Activated effector memory CD4-positive, alpha-beta T cell treated with anti-CD3 and anti-CD28 coated beads, Interleukin-2, amount 50 U/mL, for 16 hours (primary cell): Measurements from ENCODE around the gene KIF13A.
"Not testable (repeated sequence)": the region's sequence is repeated elsewhere in the genome, so short reads cannot be mapped to it uniquely, and the experiment has no call there.

ENCODE experiments used
- DNase-seq: peaks from one replicate; pipeline ENCODE4 v3.0.0-alpha.2; 2020

The KIF13A gene

DNA sequence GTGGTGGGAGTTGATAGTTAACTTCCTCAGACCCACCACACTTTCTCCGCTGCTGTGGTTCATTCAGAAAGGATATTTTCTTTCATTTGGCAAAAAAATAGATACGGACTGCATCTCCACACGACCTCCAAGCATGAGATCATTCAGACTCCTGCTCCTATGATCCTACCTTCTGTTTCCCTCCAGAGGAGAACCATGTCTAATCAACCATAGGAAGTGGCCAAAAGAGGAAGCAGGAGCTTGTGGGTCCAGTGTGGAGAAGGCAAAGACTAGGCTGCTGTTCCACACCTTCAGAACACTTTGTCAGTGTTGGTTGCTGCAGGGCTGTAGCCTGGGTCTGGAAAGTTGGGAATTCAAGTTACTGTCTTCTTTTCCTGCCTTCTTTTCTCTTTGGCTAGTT, 10.6 kb upstream of the KIF13A start:
- DNase-seq = no peak

DNA sequence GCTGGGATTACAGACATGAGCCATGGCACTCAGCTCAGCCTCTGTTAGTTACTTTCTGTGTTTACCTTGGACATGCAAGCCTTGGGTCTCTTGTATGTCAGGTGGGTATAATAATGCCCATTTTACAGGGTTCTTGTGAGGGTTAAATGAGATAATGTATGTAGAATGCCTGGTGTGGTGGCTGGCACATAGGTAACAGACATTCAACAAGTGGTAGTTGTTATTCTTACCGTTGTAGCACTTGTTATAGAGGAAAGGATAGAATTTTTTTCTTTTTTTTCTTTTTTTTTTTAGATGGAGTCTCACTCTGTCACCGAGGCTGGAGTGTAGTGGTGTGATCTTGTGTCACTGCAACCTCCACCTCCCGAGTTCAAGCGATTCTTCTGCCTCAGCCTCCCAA, 8.0 kb upstream of the KIF13A start:
- DNase-seq = no peak

- no peak for DNase-seq
These were observed 6.6 kb upstream of the KIF13A start for GRCh38 chr6:17994019-17994418.

GRCh38 chr6:17988422-17988944, 1.0 kb upstream of the KIF13A start:
- no peak for DNase-seq

DNA sequence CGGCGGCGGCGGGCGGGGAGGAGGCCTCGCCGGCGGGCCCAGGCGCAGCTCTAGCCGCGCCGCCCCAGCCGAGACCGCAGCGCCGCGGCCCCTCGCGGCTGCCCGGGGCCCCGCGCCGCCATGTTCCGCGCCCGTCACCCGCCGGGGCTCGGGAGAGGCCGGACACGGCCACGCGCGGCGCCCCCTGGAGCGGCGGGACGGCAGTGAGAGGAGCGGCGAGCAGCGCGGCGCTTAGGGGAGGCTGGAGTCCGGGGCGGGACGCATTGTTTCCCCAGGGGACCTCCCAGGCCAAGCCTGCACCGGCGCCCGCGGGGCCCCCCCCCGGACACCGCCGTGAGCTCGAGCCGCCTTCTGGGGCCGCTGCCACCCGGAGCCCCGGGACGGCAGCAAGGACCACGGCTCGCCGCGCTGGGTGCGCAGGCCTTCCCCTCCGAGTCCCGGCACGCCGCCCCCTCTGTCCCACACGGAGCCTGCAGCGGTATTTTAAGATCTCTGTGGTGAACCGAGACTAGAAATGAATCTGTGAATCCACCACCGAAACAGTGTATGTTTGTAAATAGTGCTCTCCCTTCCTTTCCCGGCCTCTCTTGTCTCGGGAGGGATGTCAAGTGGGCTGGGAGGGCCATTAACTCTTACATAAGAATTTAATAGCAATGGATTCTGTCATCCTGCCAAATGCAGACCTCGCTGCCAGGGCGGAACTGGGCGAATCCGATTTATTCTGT, 424 bp upstream of the KIF13A start:
- DNase-seq = peak; percentile 69

- DNase-seq = no peak
These were observed 584 bp downstream of the KIF13A start for GRCh38 chr6:17986656-17987446.

- DNase-seq = no peak
These were observed 1.3 kb downstream of the KIF13A start for GRCh38 chr6:17985934-17986655.

DNA sequence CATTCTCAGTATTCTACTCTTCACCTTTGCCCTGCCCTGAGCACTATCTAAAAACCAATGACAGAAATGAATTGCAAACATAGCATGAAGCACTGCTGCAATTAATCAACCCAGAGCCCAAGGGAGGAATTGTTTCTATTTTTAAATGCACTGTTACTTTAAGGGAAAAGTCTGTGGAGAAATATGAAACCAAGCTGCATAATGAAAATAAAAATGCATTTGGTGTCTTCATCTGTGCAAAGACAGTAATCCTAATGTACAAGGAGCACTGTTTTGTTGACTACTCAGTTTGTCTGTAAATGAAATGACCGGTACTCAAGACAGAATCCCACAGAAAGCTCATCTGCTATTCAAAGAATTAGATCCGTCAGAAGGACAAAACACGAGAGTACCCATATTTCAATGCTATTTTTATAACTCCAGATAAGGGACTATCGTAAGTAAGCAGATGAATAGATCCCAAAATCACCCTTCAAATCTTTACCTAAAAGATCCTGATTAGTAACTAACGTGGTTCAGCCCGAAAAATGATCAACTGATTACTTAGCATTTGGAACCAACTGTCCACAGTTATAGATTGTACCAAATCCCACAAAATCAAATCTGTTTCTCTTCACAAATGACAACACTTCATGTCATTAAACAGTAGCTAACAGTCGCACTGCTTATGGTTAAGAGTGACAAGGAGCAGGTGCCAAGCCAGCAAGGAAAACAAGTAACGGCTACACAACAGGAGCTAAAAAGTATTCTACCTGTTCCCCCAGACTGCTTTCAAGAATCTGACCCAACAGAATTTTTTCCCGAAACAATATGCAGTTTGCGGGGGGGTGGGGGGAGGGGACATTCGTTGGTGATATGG, 2.4 kb downstream of the KIF13A start:
- no peak for DNase-seq

GRCh38 chr6:17984399-17984798, 3.0 kb downstream of the KIF13A start:
- DNase-seq = no peak

DNA sequence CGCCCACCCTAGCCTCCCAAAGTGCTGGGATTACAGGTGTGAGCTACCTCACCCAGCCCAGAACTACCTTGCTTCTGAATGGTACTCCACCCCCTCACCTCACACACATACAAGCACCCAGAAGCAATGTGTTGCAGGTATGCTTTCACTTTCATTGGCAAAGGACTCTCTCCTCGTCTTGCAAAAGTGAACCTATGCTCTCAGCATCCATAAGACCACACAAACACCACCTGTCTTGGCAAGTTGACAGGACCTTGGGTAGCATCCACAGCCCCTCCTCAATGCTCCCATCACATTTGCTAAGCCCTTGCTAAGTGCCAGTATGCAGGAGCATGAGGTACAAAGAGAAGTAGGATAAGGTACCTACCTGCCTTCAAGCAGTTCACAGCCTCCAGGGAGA, 3.7 kb downstream of the KIF13A start:
- no peak for DNase-seq

DNA sequence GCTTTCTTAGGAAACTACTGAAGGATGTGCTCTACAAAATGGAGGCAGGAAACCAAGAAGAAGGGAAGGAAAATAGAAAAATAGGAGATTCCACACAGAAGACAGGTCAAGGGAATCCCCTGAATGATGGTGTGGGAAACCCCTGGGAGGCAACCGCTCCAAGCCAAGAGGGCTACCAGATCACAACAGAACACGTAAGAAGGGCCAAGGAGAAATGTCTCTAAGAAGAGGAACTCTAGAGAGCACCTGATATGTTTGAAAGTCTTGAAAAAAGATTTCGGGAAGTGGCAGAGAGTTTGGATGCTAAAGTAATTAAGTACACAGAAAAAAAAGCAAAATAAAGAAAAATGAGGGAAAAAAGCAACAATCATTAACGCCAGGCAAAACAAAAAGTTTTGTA, 7.1 kb downstream of the KIF13A start:
- no peak for DNase-seq

DNA sequence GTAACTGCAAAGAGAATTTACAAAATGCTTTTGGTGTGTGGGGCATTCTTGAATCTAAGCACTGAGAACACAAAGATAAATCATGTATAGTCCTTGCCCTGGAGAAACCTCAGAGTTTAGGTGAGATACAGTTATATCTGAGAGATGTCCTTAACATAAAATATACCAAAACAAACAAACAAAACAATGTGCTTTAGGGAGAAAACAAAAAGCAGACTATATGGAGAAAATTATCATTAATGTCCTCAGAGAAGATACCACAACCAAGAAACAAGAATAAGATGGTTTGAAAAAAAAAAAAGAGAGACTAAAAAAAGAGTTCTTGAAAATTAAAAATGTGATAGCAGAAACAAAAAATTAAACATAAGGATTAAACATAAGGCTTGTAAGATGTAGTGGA, 8.0 kb downstream of the KIF13A start:
- DNase-seq = no peak

DNA sequence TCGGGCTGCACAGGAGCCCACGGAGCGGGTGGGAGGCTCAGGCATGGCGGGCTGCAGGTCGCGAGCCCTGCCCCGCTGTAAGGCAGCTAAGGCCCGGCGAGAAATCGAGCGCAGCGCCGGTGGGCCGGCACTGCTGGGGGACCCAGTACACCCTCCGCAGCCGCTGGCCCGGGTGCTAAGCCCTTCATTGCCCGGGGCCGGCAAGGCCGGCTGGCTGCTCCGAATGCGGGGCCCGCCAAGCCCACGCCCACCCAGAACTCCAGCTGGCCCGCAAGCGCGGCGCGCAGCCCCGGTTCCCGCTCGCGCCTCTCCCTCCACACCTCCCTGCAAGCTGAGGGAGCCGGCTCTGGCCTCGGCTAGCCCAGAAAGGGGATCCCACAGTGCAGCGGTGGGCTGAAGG, 11.2 kb downstream of the KIF13A start:
- DNase-seq = not testable (repeated sequence)

GRCh38 chr6:17974570-17975368, 12.7 kb downstream of the KIF13A start:
- no peak for DNase-seq

DNA sequence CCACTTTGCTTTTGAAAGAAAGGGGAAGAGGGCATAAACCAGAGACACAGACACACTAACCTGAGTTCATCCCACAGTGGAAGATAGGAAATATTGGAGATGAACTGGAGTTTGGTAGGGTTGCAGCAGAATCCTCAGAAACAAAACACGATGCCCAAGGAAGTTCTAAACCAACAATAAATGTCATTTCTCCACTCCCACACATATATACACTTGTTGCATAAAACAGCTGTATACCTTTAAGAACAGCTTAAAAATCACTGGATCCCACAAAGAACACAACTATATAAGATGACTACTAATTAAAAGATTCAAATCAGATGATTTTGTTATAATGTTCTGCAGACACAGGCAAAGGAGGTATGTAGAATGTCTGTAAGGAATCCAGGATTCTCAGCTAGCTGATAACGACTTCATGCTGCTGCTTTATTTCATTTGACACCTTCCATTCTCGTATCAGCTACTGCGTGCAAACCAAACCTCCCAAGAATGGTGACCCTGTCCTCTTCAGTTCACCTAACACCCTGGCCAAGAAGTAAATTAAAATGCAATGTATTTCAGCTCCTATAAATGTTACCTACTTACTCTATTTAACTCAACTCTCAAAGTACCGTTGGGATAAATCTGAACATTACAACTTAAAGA, 14.3 kb downstream of the KIF13A start:
- DNase-seq = no peak

DNA sequence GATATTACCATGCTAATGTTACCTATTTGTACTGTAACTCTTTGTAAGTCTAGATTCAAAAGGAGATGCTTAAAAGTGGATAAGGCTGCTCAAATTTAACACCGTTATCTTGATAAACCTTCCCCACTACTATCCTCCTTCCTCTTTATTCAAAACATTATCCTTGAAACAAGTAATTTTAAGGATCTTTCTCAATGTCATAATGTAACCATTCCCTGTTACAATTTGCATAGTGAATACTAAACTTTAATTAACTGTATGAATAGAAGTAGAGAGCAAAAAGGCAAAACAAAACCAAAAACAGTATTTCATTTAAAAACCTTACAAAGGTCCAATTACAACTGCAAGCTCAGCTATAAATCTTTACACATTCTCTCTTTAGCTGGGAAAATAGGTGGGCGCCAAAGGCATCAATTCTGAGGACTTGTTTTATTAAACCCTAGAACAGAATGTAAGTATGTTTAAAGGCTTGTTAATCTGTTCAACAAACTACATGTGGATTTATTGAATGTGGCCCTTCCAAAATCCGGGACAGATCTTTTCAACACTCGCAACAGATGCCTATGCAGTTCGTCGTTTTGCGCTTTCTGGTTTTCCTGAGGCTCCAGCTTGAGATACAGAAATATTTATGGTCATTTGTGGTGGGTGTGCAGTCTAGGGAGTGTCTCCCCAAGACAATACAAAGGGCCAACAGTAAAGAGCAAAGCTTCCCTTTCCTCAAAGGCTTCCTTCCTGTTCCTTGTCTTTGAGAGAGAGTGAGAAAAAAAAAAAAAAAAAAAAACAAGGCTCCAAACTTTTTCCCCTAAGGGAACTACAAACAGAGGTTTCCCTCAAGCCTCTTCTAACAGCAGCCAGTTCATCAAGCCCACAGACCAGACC, 15.1 kb downstream of the KIF13A start:
- DNase-seq = no peak

DNA sequence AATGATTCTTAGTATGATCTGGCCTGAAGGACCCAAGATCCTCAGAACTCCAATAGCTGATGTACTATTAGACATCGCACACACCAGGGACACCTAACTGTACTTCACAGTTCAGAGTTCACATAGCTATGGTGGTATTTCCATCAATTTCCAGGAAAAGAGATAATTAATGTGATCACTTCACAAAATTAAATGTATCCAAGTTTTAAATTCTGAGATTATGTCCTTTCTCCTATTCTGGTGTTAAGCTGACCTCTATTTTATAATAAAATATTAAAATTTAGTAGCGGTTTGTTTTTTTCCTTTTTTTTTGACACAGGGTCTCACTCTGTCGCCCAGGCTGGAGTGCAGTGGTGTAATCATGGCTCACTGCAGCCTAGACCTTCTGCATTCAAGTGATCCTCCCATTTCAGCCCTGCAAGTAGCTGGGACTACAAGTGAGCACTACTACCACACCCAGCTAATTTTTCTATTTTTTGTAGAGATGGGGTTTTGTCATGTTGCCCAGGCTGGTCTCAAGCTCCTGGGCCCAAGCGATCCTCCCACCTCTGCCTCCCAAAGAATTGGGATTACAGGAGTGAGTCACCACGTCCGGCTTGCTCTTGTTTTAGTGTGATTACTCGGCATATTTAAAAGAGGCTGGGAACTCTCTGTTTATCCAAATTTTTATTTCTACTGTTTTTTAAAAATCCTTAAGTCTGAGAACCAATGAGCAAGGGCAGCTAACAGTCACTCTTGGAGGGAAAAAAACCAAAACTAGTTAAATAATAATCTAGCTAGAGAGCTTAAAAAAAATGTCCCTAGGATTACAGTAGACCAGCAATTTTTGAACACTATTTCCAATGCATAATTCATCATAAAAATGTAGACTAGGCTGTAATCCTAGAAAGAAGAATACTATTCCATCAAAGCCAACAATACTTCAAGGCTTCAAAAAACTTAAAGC, 16.0 kb downstream of the KIF13A start:
- no peak for DNase-seq

- no peak for DNase-seq
These were observed 18.6 kb downstream of the KIF13A start for GRCh38 chr6:17968876-17969275.
